ENCODE measurements around the gene ADAP2.
"Not testable (repeated sequence)": the region's sequence is repeated elsewhere in the genome, so short reads cannot be mapped to it uniquely, and the experiment has no call there.

DNA sequence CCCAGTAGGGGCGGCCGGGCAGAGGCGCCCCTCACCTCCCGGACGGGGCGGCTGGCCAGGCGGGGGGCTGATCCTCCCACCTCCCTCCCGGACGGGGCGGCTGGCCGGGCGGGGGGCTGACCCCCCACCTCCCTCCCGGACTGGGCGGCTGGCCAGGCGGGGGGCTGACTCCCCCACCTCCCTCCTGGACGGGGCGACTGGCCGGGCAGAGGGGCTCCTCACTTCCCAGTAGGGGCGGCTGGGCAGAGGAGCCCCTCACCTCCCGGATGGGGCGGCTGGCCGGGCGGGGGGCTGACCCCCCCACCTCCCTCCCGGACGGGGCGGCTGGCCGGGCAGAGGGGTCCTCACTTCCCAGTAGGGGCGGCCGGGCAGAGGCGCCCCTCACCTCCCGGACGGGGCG, 58.2 kb downstream of the ADAP2 start:
- TF ChIP-seq, protein P1, sequence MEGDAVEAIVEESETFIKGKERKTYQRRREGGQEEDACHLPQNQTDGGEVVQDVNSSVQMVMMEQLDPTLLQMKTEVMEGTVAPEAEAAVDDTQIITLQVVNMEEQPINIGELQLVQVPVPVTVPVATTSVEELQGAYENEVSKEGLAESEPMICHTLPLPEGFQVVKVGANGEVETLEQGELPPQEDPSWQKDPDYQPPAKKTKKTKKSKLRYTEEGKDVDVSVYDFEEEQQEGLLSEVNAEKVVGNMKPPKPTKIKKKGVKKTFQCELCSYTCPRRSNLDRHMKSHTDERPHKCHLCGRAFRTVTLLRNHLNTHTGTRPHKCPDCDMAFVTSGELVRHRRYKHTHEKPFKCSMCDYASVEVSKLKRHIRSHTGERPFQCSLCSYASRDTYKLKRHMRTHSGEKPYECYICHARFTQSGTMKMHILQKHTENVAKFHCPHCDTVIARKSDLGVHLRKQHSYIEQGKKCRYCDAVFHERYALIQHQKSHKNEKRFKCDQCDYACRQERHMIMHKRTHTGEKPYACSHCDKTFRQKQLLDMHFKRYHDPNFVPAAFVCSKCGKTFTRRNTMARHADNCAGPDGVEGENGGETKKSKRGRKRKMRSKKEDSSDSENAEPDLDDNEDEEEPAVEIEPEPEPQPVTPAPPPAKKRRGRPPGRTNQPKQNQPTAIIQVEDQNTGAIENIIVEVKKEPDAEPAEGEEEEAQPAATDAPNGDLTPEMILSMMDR (conservative IDR thresholded peaks at IDR 0.05; ENCODE audit: low read depth in 2 of 2), result not testable (repeated sequence)
- TF ChIP-seq CREB1 (CRISPR knock-in tag; IDR thresholded peaks at IDR 0.05; ENCODE audit: low read depth); EZH2 (IDR thresholded peaks at IDR 0.05; ENCODE audit: low read depth, unreplicated experiment); EZH2phosphoT487 (IDR thresholded peaks at IDR 0.05; ENCODE audit: unreplicated experiment); POLR2AphosphoS5 (IDR thresholded peaks at IDR 0.05; ENCODE audit: low read depth): not testable (repeated sequence)

All from GM23338 (cell line).